Sigmoid colon (tissue), 3 donors: ENCODE measurements around the gene MPI.

Experiments
- POLR2A ChIP-seq, 2 donors: fragments of 450-650 bp; IDR thresholded peaks; one replicate each; pipeline ENCODE4 v1.6.1; 2016; ENCODE audit warnings: antibody characterized with exemption in 2 of 2, mild to moderate bottlenecking in 2 of 2, moderate library complexity in 2 of 2
- TF ChIP-seq, protein P1 (sequence below), 4 experiments: fragments of 450-650 bp in 3 of 4; fragments of 200-600 bp in 1 of 4; IDR thresholded peaks; one replicate each; pipeline ENCODE4 v1.5.1; 2016 to 2019; ENCODE audit warnings: antibody characterized with exemption in 4 of 4, mild to moderate bottlenecking in 3 of 4, moderate library complexity in 2 of 4

DNA sequence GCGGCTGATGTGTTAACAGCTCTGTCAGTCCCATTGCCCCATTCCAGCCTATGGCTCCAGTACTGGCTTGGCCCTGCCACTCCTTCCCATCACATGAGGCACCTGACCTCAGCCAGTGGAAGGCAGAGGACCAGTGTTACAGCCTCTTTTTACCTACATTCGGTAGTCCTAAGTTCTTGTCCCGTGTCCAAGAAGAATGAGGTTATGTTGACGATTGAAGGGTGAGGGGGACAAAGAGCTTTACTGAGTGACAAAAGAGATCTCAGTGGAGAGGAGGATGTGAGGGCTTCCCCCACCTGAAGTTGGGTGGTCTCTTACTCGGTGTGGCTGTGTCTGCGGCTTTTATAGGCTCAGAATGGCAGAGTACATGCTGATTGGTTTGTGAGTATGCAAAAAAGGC lies 7.3 kb upstream of the MPI start:
- TF ChIP-seq, protein P1, sequence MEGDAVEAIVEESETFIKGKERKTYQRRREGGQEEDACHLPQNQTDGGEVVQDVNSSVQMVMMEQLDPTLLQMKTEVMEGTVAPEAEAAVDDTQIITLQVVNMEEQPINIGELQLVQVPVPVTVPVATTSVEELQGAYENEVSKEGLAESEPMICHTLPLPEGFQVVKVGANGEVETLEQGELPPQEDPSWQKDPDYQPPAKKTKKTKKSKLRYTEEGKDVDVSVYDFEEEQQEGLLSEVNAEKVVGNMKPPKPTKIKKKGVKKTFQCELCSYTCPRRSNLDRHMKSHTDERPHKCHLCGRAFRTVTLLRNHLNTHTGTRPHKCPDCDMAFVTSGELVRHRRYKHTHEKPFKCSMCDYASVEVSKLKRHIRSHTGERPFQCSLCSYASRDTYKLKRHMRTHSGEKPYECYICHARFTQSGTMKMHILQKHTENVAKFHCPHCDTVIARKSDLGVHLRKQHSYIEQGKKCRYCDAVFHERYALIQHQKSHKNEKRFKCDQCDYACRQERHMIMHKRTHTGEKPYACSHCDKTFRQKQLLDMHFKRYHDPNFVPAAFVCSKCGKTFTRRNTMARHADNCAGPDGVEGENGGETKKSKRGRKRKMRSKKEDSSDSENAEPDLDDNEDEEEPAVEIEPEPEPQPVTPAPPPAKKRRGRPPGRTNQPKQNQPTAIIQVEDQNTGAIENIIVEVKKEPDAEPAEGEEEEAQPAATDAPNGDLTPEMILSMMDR (IDR thresholded peaks at IDR 0.05): no peak
- no peak for TF ChIP-seq POLR2A (IDR thresholded peaks at IDR 0.05)
